Neural cell (in vitro differentiated cells): Measurements from ENCODE around the gene ENDOU.

ENCODE experiments used
- EP300 ChIP-seq: fragments of 450-650 bp; conservative IDR thresholded peaks from 2 replicates; pipeline ENCODE4 v1.6.1; 2014; ENCODE audit warnings: antibody characterized with exemption, mild to moderate bottlenecking, moderate library complexity; ENCODE audit not compliant: poor library complexity, severe bottlenecking
- EZH2 ChIP-seq: fragments of 200-600, 300-800 bp; shearing (Covaris generic), sonication (generic); IDR thresholded peaks from 2 replicates; pipeline ENCODE4 v1.6.1; 2014; ENCODE audit warnings: antibody characterized with exemption, low read length, borderline replicate concordance, mild to moderate bottlenecking; ENCODE audit not compliant: insufficient read depth, poor library complexity, severe bottlenecking
- POLR2AphosphoS5 ChIP-seq: IDR thresholded peaks from 2 replicates; pipeline ENCODE4 v1.6.1; 2012
- RAD21 ChIP-seq: fragments of 450-650 bp; conservative IDR thresholded peaks from 2 replicates; pipeline ENCODE4 v1.6.1; 2014; ENCODE audit warnings: antibody characterized with exemption, mild to moderate bottlenecking, moderate library complexity
- SMC3 ChIP-seq: fragments of 450-650 bp; conservative IDR thresholded peaks from 2 replicates; pipeline ENCODE4 v1.6.1; 2014; ENCODE audit warnings: antibody characterized with exemption, mild to moderate bottlenecking, moderate library complexity; ENCODE audit not compliant: poor library complexity
- TAF1 ChIP-seq: IDR thresholded peaks from 2 replicates; pipeline ENCODE4 v1.6.1; 2012; ENCODE audit warnings: low read depth
- TF ChIP-seq, protein P1 (sequence below): fragments of 450-650 bp; IDR thresholded peaks from 2 replicates; pipeline ENCODE4 v1.5.1; 2014; ENCODE audit warnings: antibody characterized with exemption, mild to moderate bottlenecking, moderate library complexity; ENCODE audit not compliant: poor library complexity, severe bottlenecking
- TF ChIP-seq, protein P2 (sequence below): IDR thresholded peaks from 2 replicates; pipeline ENCODE4 v1.6.1; 2012; ENCODE audit warnings: borderline replicate concordance

DNA sequence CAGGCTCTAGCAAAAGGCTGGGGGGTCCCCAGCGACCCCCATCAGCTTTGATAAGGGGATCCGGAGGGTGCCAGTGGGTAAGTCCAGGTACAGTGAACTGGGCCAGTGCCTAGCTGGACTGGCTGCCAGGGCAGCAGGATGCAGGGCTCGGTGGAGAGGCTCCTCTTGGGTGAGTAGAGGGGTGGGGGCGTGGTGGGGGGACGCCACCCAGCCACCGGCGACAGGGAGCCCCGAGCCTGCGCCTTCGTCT, 33.2 kb upstream of the ENDOU start:
- TF ChIP-seq TAF1 (no peak), POLR2AphosphoS5 (no peak), EP300 (no peak), EZH2 (no peak), RAD21 (no peak), SMC3 (no peak)
- TF ChIP-seq, protein P1, sequence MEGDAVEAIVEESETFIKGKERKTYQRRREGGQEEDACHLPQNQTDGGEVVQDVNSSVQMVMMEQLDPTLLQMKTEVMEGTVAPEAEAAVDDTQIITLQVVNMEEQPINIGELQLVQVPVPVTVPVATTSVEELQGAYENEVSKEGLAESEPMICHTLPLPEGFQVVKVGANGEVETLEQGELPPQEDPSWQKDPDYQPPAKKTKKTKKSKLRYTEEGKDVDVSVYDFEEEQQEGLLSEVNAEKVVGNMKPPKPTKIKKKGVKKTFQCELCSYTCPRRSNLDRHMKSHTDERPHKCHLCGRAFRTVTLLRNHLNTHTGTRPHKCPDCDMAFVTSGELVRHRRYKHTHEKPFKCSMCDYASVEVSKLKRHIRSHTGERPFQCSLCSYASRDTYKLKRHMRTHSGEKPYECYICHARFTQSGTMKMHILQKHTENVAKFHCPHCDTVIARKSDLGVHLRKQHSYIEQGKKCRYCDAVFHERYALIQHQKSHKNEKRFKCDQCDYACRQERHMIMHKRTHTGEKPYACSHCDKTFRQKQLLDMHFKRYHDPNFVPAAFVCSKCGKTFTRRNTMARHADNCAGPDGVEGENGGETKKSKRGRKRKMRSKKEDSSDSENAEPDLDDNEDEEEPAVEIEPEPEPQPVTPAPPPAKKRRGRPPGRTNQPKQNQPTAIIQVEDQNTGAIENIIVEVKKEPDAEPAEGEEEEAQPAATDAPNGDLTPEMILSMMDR, result no peak
- TF ChIP-seq, protein P2, sequence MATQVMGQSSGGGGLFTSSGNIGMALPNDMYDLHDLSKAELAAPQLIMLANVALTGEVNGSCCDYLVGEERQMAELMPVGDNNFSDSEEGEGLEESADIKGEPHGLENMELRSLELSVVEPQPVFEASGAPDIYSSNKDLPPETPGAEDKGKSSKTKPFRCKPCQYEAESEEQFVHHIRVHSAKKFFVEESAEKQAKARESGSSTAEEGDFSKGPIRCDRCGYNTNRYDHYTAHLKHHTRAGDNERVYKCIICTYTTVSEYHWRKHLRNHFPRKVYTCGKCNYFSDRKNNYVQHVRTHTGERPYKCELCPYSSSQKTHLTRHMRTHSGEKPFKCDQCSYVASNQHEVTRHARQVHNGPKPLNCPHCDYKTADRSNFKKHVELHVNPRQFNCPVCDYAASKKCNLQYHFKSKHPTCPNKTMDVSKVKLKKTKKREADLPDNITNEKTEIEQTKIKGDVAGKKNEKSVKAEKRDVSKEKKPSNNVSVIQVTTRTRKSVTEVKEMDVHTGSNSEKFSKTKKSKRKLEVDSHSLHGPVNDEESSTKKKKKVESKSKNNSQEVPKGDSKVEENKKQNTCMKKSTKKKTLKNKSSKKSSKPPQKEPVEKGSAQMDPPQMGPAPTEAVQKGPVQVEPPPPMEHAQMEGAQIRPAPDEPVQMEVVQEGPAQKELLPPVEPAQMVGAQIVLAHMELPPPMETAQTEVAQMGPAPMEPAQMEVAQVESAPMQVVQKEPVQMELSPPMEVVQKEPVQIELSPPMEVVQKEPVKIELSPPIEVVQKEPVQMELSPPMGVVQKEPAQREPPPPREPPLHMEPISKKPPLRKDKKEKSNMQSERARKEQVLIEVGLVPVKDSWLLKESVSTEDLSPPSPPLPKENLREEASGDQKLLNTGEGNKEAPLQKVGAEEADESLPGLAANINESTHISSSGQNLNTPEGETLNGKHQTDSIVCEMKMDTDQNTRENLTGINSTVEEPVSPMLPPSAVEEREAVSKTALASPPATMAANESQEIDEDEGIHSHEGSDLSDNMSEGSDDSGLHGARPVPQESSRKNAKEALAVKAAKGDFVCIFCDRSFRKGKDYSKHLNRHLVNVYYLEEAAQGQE, result no peak
